T-cell (primary cell): ENCODE data around the gene TST. TPM values are rescaled to one million over a fixed set of nuclear protein-coding genes. Genes with fewer than 3 reads are reported as not detected.
"Not testable (repeated sequence)": the region's sequence is repeated elsewhere in the genome, so short reads cannot be mapped to it uniquely, and the experiment has no call there.

Experiments
- ATAC-seq, 4 experiments: fragments of 200-7000 bp in 3 of 4; fragments of 150-1000 bp in 1 of 4; cut with Tn5 transposase; replicated peaks in 1 of 4; 1 replicate in 3 of 4; 2 replicates in 1 of 4; pipeline ENCODE4 v1.10.0; 2021; ENCODE audit warnings: moderate library complexity in 3 of 4, mild to moderate bottlenecking in 2 of 4, moderate number of reproducible peaks in 1 of 4
- CTCF ChIA-PET, 2 donors: fragments of 300-600 bp; sonication (Branson Sonifier 250); formaldehyde crosslinking; loops; one replicate each; lab custom pipeline; 2022; ENCODE audit warnings: antibody characterized with exemption in 2 of 2; lab: Charles Lee
- POLR2A ChIA-PET, 2 donors: fragments of 300-600 bp; sonication (Branson Sonifier 250); formaldehyde crosslinking; loops; one replicate each; lab custom pipeline; 2022; ENCODE audit warnings: antibody characterized with exemption in 2 of 2; lab: Charles Lee
- DNase-seq, 35 experiments: peaks; one replicate each; pipeline versions ENCODE4 v3.0.0 to v3.0.0-alpha.2; 2013 to 2023
- H3K27ac ChIP-seq: one replicate; pipeline ENCODE4 v1.5.1; 2013; ENCODE audit warnings: low read length
- H3K27me3 ChIP-seq, 2 experiments: replicated peaks in 1 of 2; 1 replicate in 1 of 2; 2 replicates in 1 of 2; pipeline versions ENCODE4 v1.6.1 to v1.7.0; 2013; ENCODE audit warnings: low read length in 1 of 2, mixed read lengths in 1 of 2; ENCODE audit not compliant: control insufficient read depth in 2 of 2, insufficient read depth in 2 of 2; ENCODE audit errors: extremely low read depth in 1 of 2
- H3K36me3 ChIP-seq, 2 donors: 1 replicate in 1 of 2; 2 replicates in 1 of 2; pipeline versions ENCODE4 v1.6.1 to v1.7.0; 2013; ENCODE audit warnings: low read length in 1 of 2; ENCODE audit not compliant: control insufficient read depth in 2 of 2, insufficient read depth in 1 of 2; ENCODE audit errors: extremely low read depth in 1 of 2
- H3K4me1 ChIP-seq, 2 experiments: 1 replicate in 1 of 2; 2 replicates in 1 of 2; pipeline versions ENCODE4 v1.6.1 to v1.7.0; 2013; ENCODE audit warnings: low read length in 2 of 2, mixed read lengths in 1 of 2; ENCODE audit not compliant: insufficient read depth in 2 of 2, control insufficient read depth in 1 of 2; ENCODE audit errors: extremely low read depth in 1 of 2
- H3K4me3 ChIP-seq, 2 donors: 1 replicate in 1 of 2; 2 replicates in 1 of 2; pipeline versions ENCODE4 v1.5.1 to v1.7.0; 2013; ENCODE audit warnings: mild to moderate bottlenecking in 2 of 2, low read length in 1 of 2, moderate library complexity in 1 of 2; ENCODE audit not compliant: control insufficient read depth in 1 of 2; ENCODE audit errors: extremely low read depth in 1 of 2
- H3K9me3 ChIP-seq: 2 replicates; pipeline ENCODE4 v1.7.0; 2013
- H3K27ac Mint-ChIP-seq, 2 donors: one replicate each; pipeline ENCODE4 v1.8.0; 2020 to 2021; ENCODE audit warnings: mild to moderate bottlenecking in 2 of 2, mixed read lengths in 2 of 2
- H3K27me3 Mint-ChIP-seq, 2 donors: one replicate each; pipeline ENCODE4 v1.8.0; 2021 to 2022; ENCODE audit warnings: mixed read lengths in 2 of 2
- H3K36me3 Mint-ChIP-seq: one replicate; pipeline ENCODE4 v1.8.0; 2021; ENCODE audit warnings: mixed read lengths
- H3K4me1 Mint-ChIP-seq, 3 donors: one replicate each; pipeline ENCODE4 v1.8.0; 2020 to 2022; ENCODE audit warnings: mixed read lengths in 3 of 3, mild to moderate bottlenecking in 1 of 3
- H3K4me3 Mint-ChIP-seq, 3 donors: one replicate each; pipeline ENCODE4 v1.8.0; 2020 to 2022; ENCODE audit warnings: mild to moderate bottlenecking in 3 of 3, mixed read lengths in 3 of 3, moderate library complexity in 3 of 3
- H3K9me3 Mint-ChIP-seq, 3 donors: one replicate each; pipeline ENCODE4 v1.8.0; 2020 to 2022; ENCODE audit warnings: mixed read lengths in 3 of 3
- WGBS: methylation state at CpG from one replicate; pipeline ENCODE4 v1.1.5; 2013; ENCODE audit warnings: missing lambda C conversion rate; ENCODE audit not compliant: insufficient coverage; 5-methylcytosine and 5-hydroxymethylcytosine counted together
- total RNA-seq, 35 experiments: library from RNA in 6 of 35; stranded (reverse) in 6 of 35; fragments of 120-200 nt in 1 of 35; gene quantifications; one replicate each; pipeline versions ENCODE4 v1.2.1 to v1.2.4 and lab custom pipeline; 2013 to 2026

The TST gene
- total RNA-seq, 5 donors from 2014 or later (not counting 1 experiment from before 2014, with no cell fraction given) = 0.61 to 2.2 (median 1.0) TPM

- Histone ChIP-seq H3K36me3 (no peaks in the 10 kb centered on the region), H3K27ac (no peak overlapping the region), H3K9me3 (no peaks in the 10 kb centered on the region), H3K4me1 (no peaks in the 10 kb centered on the region), H3K27me3 (peaks cover 0 to 32% of the 10 kb centered on the region in 2 experiments), H3K4me3 (no peak overlapping the region)
- ATAC-seq (no peak), DNase-seq (no peak)
- no peak overlapping the region for H3K27ac Mint-ChIP-seq
- H3K9me3 Mint-ChIP-seq = no peaks in the 10 kb centered on the region
- ChIA-PET CTCF (no interaction called here), POLR2A (no interaction called here)
- WGBS = 95% methylated on average over 4 of the region's 9 CpGs
- H3K4me3 Mint-ChIP-seq = no peak overlapping the region
- H3K4me1 Mint-ChIP-seq = no peaks in the 10 kb centered on the region
- H3K36me3 Mint-ChIP-seq = no peaks in the 10 kb centered on the region
- H3K27me3 Mint-ChIP-seq = peaks cover 15 to 16% of the 10 kb centered on the region in 2 donors
Measured at GRCh38 chr22:36998620-36999351, 20.5 kb downstream of the TST start.

- H3K36me3 Mint-ChIP-seq = no peaks in the 10 kb centered on the region
- peaks cover 8% of the 10 kb centered on the region in 2 donors for H3K27me3 Mint-ChIP-seq
- no peak for DNase-seq
- H3K9me3 Mint-ChIP-seq = no peaks in the 10 kb centered on the region
- H3K36me3 ChIP-seq = no peaks in the 10 kb centered on the region
- H3K27ac ChIP-seq = no peak overlapping the region
- no peaks in the 10 kb centered on the region for H3K4me1 ChIP-seq
- ChIA-PET POLR2A (no interaction called here), CTCF (interaction anchor here in 1 of 2 donors (1.3 kb wide), 1 partner anchor 23 kb away, joined by 3 read pairs; no protein-coding TSS in a partner anchor)
- no CpG with 5 or more reads among the region's 2 CpGs for WGBS
- no peak overlapping the region for H3K4me3 ChIP-seq
- no peaks in the 10 kb centered on the region for H3K9me3 ChIP-seq
- no peak overlapping the region for H3K27ac Mint-ChIP-seq
- ATAC-seq = no peak
- peaks cover 0 to 27% of the 10 kb centered on the region in 2 experiments for H3K27me3 ChIP-seq
- H3K4me3 Mint-ChIP-seq = no peak overlapping the region
- no peaks in the 10 kb centered on the region for H3K4me1 Mint-ChIP-seq
Measured at GRCh38 chr22:36997746-36998145, 21.5 kb downstream of the TST start.

GRCh38 chr22:36991206-36991605 is 28.0 kb downstream of the TST start:
- H3K9me3 ChIP-seq = no peaks in the 10 kb centered on the region
- H3K36me3 Mint-ChIP-seq = no peaks in the 10 kb centered on the region
- H3K27me3 Mint-ChIP-seq = peaks cover 28 to 34% of the 10 kb centered on the region in 2 donors
- no peak overlapping the region for H3K27ac Mint-ChIP-seq
- H3K9me3 Mint-ChIP-seq = peaks cover 0 to 7% (median 5%) of the 10 kb centered on the region in 3 donors
- peaks cover 0 to 39% of the 10 kb centered on the region in 2 experiments for H3K27me3 ChIP-seq
- no peak overlapping the region for H3K27ac ChIP-seq
- ATAC-seq (no peak), DNase-seq (no peak)
- H3K4me3 ChIP-seq = no peak overlapping the region
- CTCF ChIA-PET = no interaction called here
- 64% methylated on average over 5 of the region's 6 CpGs for WGBS
- H3K4me3 Mint-ChIP-seq = no peak overlapping the region
- POLR2A ChIA-PET = no interaction called here
- no peaks in the 10 kb centered on the region for H3K4me1 ChIP-seq
- H3K4me1 Mint-ChIP-seq = no peaks in the 10 kb centered on the region
- H3K36me3 ChIP-seq = no peaks in the 10 kb centered on the region

GRCh38 chr22:36990457-36990856 is 28.8 kb downstream of the TST start:
- H3K27ac Mint-ChIP-seq = no peak overlapping the region
- no peak overlapping the region for H3K4me3 Mint-ChIP-seq
- Histone ChIP-seq H3K36me3 (no peaks in the 10 kb centered on the region), H3K27me3 (peaks cover 0 to 38% of the 10 kb centered on the region in 2 experiments), H3K9me3 (no peaks in the 10 kb centered on the region), H3K4me1 (no peaks in the 10 kb centered on the region), H3K4me3 (no peak overlapping the region), H3K27ac (no peak overlapping the region)
- DNase-seq (no peak), ATAC-seq (no peak)
- ChIA-PET CTCF (no interaction called here), POLR2A (no interaction called here)
- peaks cover 28 to 34% of the 10 kb centered on the region in 2 donors for H3K27me3 Mint-ChIP-seq
- no peaks in the 10 kb centered on the region for H3K36me3 Mint-ChIP-seq
- peaks cover 0 to 15% (median 12%) of the 10 kb centered on the region in 3 donors for H3K9me3 Mint-ChIP-seq
- H3K4me1 Mint-ChIP-seq = no peaks in the 10 kb centered on the region
- no CpG with 5 or more reads among the region's 6 CpGs for WGBS

GRCh38 chr22:36989012-36989411 is 30.2 kb downstream of the TST start:
- CTCF ChIA-PET = interaction anchor here in 1 of 2 donors (1.2 kb wide), 1 partner anchor 9 kb away, joined by 3 read pairs; no protein-coding TSS in a partner anchor
- H3K27ac ChIP-seq, H3K4me1 Mint-ChIP-seq, H3K4me1 ChIP-seq, H3K27ac Mint-ChIP-seq, DNase-seq, POLR2A ChIA-PET, H3K4me3 Mint-ChIP-seq, H3K36me3 Mint-ChIP-seq, H3K4me3 ChIP-seq, H3K9me3 ChIP-seq, H3K36me3 ChIP-seq, ATAC-seq: not testable (repeated sequence)
- H3K9me3 Mint-ChIP-seq = peaks cover 3 to 18% (median 14%) of the 10 kb centered on the region in 3 donors
- peaks cover 0 to 40% of the 10 kb centered on the region in 2 experiments for H3K27me3 ChIP-seq
- WGBS = 100% methylated on average over 4 of the region's 4 CpGs
- peaks cover 27 to 35% of the 10 kb centered on the region in 2 donors for H3K27me3 Mint-ChIP-seq

GRCh38 chr22:36988075-36988832 is 31.0 kb downstream of the TST start:
- Histone ChIP-seq H3K27me3 (peaks cover 0 to 45% of the 10 kb centered on the region in 2 experiments), H3K36me3 (no peaks in the 10 kb centered on the region), H3K27ac (no peak overlapping the region), H3K4me1 (no peaks in the 10 kb centered on the region), H3K4me3 (no peak overlapping the region), H3K9me3 (no peaks in the 10 kb centered on the region)
- WGBS = 88% methylated on average over 4 of the region's 12 CpGs
- H3K27ac Mint-ChIP-seq = no peak overlapping the region
- no peak overlapping the region for H3K4me3 Mint-ChIP-seq
- POLR2A ChIA-PET = no interaction called here
- CTCF ChIA-PET = interaction anchor here in 1 of 2 donors (1.2 kb wide), 1 partner anchor 8 kb away, joined by 3 read pairs; no protein-coding TSS in a partner anchor
- peaks cover 27 to 40% of the 10 kb centered on the region in 2 donors for H3K27me3 Mint-ChIP-seq
- no peak for ATAC-seq
- peaks cover 3 to 18% (median 14%) of the 10 kb centered on the region in 3 donors for H3K9me3 Mint-ChIP-seq
- no peak for DNase-seq
- H3K36me3 Mint-ChIP-seq = no peaks in the 10 kb centered on the region
- no peaks in the 10 kb centered on the region for H3K4me1 Mint-ChIP-seq
